Measurements from ENCODE around the gene STAG1. TPM values are rescaled to one million over a fixed set of nuclear protein-coding genes. Genes with fewer than 3 reads are reported as not detected.
"Not testable (repeated sequence)": the region's sequence is repeated elsewhere in the genome, so short reads cannot be mapped to it uniquely, and the experiment has no call there.

The STAG1 gene
- total and polyA plus RNA-seq, 8 donors = 29.6 to 52.7 (median 44.1) TPM

GRCh38 chr3:136651581-136651980, 100.6 kb downstream of the STAG1 start:
- DNase-seq = no peak
- no peak for ATAC-seq
- H3K4me3 ChIP-seq = no peak overlapping the region
- H3K9me3 ChIP-seq = peaks cover 0 to 27% of the 10 kb centered on the region in 2 donors
- H3K4me1 ChIP-seq = no peaks in the 10 kb centered on the region
- peaks cover 0 to 3% of the 10 kb centered on the region in 2 donors for H3K36me3 ChIP-seq
- H3K27ac ChIP-seq = no peak overlapping the region
- intact Hi-C loops (cut with DNase I) = no loop called here
- H3K27me3 ChIP-seq = no peaks in the 10 kb centered on the region
- TF ChIP-seq CTCF (IDR thresholded peaks at IDR 0.05) = no peak

- peaks cover 0 to 3% of the 10 kb centered on the region in 2 donors for H3K36me3 ChIP-seq
- H3K27me3 ChIP-seq = no peaks in the 10 kb centered on the region
- no peak overlapping the region for H3K27ac ChIP-seq
- ATAC-seq = no peak
- H3K4me3 ChIP-seq = no peak overlapping the region
- DNase-seq = no peak
- H3K4me1 ChIP-seq = no peaks in the 10 kb centered on the region
- TF ChIP-seq CTCF (IDR thresholded peaks at IDR 0.05) = no peak
- intact Hi-C loops (cut with DNase I) = no loop called here
- peaks cover 0 to 24% of the 10 kb centered on the region in 2 donors for H3K9me3 ChIP-seq
Observed at GRCh38 chr3:136650461-136650860, 101.7 kb downstream of the STAG1 start.

- no peak for ATAC-seq
- no peak for TF ChIP-seq CTCF (IDR thresholded peaks at IDR 0.05)
- DNase-seq = no peak
- intact Hi-C loops (cut with DNase I) = no loop called here
- Histone ChIP-seq H3K36me3 (no peaks in the 10 kb centered on the region), H3K4me3 (no peak overlapping the region), H3K9me3 (no peaks in the 10 kb centered on the region), H3K27ac (no peak overlapping the region), H3K27me3 (no peaks in the 10 kb centered on the region), H3K4me1 (no peaks in the 10 kb centered on the region)
Observed at GRCh38 chr3:136645915-136646314, 106.3 kb downstream of the STAG1 start.

GRCh38 chr3:136644212-136644611, 108.0 kb downstream of the STAG1 start:
- intact Hi-C loops (cut with DNase I) = no loop called here
- Histone ChIP-seq H3K27ac (no peak overlapping the region), H3K9me3 (no peaks in the 10 kb centered on the region), H3K36me3 (no peaks in the 10 kb centered on the region), H3K27me3 (no peaks in the 10 kb centered on the region), H3K4me1 (peaks cover 0 to 1% of the 10 kb centered on the region in 2 donors), H3K4me3 (no peak overlapping the region)
- no peak for DNase-seq
- no peak for TF ChIP-seq CTCF (IDR thresholded peaks at IDR 0.05)
- no peak for ATAC-seq

- DNase-seq; intact Hi-C loops (cut with DNase I); H3K9me3 ChIP-seq; H3K27ac ChIP-seq; H3K27me3 ChIP-seq; H3K4me1 ChIP-seq; H3K36me3 ChIP-seq; ATAC-seq; H3K4me3 ChIP-seq: not testable (repeated sequence)
Observed at GRCh38 chr3:136643380-136643779, 108.8 kb downstream of the STAG1 start.

DNA sequence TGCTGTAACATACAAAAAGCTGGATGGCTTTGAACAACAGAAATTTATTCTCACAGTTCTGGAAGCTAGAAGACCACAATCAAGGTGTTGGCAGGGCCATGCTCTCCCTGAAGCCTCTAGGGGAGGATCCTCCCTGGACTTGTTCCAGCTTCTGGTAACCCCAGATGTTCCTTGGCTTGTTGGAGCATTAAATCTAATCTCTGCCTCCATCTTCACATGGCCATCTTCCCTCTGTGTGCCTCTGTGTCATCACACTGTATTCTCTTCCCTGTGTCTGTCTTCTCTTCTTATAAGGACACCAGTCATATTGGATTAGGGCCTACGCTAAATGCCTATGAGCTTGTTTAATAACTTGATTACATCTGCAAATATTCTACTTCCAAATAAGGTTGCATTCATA, 109.5 kb downstream of the STAG1 start:
- intact Hi-C loops (cut with DNase I) = no loop called here
- Histone ChIP-seq H3K27me3 (no peaks in the 10 kb centered on the region), H3K36me3 (no peaks in the 10 kb centered on the region), H3K4me3 (no peak overlapping the region), H3K27ac (no peak overlapping the region), H3K4me1 (peaks cover 0 to 4% of the 10 kb centered on the region in 2 donors), H3K9me3 (no peaks in the 10 kb centered on the region)
- ATAC-seq (no peak), DNase-seq (no peak)
- TF ChIP-seq CTCF (IDR thresholded peaks at IDR 0.05) = no peak
